Measurements from ENCODE around the gene MGARP. TPM values are rescaled to one million over a fixed set of nuclear protein-coding genes. Genes with fewer than 3 reads are reported as not detected.

MGARP gene
- polyA plus RNA-seq, 1 experiment: 57.7 TPM

GRCh38 chr4:139301113-139301820 lies 21.2 kb upstream of the MGARP start, which contains the start of gene NAA15:
NAA15 (plus strand) TSS chr4:139301505; CDS start chr4:139301778, 273 bp downstream.
- TF ChIP-seq CTCF (IDR thresholded peaks at IDR 0.05; ENCODE audit: low read depth, low read length): no peak
- ChIA-PET POLR2A (interaction anchor here (0.6 to 1.6 kb wide), 12 partner anchors 20 to 326 kb away, joined by 3 to 7 read pairs (median 4); partner anchors contain the start of genes MGARP, NOCT and RAB33B), CTCF (interaction anchor here (0.8 to 1.7 kb wide), 4 partner anchors 8 to 271 kb away, joined by 3 to 7 read pairs (median 4); no protein-coding TSS in a partner anchor)
- peak within 1 kb of the TSS; percentile 93 for H3K4me3 ChIP-seq (ENCODE audit: low read depth, low read length)
- peak within 1 kb of the TSS; percentile 88 for H3K27ac ChIP-seq (ENCODE audit: low read depth, low read length)
- no peaks in the 10 kb centered on the region for H3K27me3 ChIP-seq (ENCODE audit: control insufficient read depth, insufficient read depth, low read length)
- peaks cover 9% of the 10 kb centered on the region for H3K9me3 ChIP-seq (ENCODE audit: control insufficient read depth, insufficient read depth, low read length)
- DNase-seq (ENCODE audit: low read depth, low spot score): peak; percentile 92

- ChIA-PET POLR2A (interaction anchor here (0.6 to 1.6 kb wide), 11 partner anchors 19 to 286 kb away, joined by 3 to 7 read pairs (median 5); partner anchors contain the start of genes MGARP, NOCT and RAB33B), CTCF (interaction anchor here (0.9 to 1.7 kb wide), 5 partner anchors 9 to 270 kb away, joined by 3 to 8 read pairs (median 4); no protein-coding TSS in a partner anchor)
- Histone ChIP-seq H3K9me3 (ENCODE audit: control insufficient read depth, insufficient read depth, low read length) (peaks cover 9% of the 10 kb centered on the region), H3K27ac (ENCODE audit: low read depth, low read length) (peak overlapping the region; percentile 85), H3K4me3 (ENCODE audit: low read depth, low read length) (peak overlapping the region; percentile 93), H3K27me3 (ENCODE audit: control insufficient read depth, insufficient read depth, low read length) (no peaks in the 10 kb centered on the region)
- no peak for DNase-seq (ENCODE audit: low read depth, low spot score)
- TF ChIP-seq CTCF (IDR thresholded peaks at IDR 0.05; ENCODE audit: low read depth, low read length): no peak
Measured at GRCh38 chr4:139300431-139301112, 20.5 kb upstream of the MGARP start.

GRCh38 chr4:139299536-139299935 lies 19.5 kb upstream of the MGARP start:
- CTCF ChIA-PET: interaction anchor here (1.0 to 1.7 kb wide), 3 partner anchors 71 to 269 kb away, joined by 4 to 8 read pairs (median 7); no protein-coding TSS in a partner anchor
- Histone ChIP-seq H3K4me3 (ENCODE audit: low read depth, low read length) (peak overlapping the region; percentile 2), H3K27ac (ENCODE audit: low read depth, low read length) (no peak overlapping the region), H3K27me3 (ENCODE audit: control insufficient read depth, insufficient read depth, low read length) (no peaks in the 10 kb centered on the region), H3K9me3 (ENCODE audit: control insufficient read depth, insufficient read depth, low read length) (peaks cover 6% of the 10 kb centered on the region; the same call in 1 of the 2 replicates)
- no peak for TF ChIP-seq CTCF (IDR thresholded peaks at IDR 0.05; ENCODE audit: low read depth, low read length)
- DNase-seq (ENCODE audit: low read depth, low spot score): no peak
- POLR2A ChIA-PET: interaction anchor here (0.6 kb wide), 1 partner anchor 89 kb away, joined by 3 read pairs; no protein-coding TSS in a partner anchor

GRCh38 chr4:139297001-139297410 lies 17.0 kb upstream of the MGARP start:
- H3K4me3 ChIP-seq (ENCODE audit: low read depth, low read length): no peak overlapping the region
- no peak overlapping the region for H3K27ac ChIP-seq (ENCODE audit: low read depth, low read length)
- H3K9me3 ChIP-seq (ENCODE audit: control insufficient read depth, insufficient read depth, low read length): peaks cover 5% of the 10 kb centered on the region; the same call in 1 of the 2 replicates
- DNase-seq (ENCODE audit: low read depth, low spot score): no peak
- ChIA-PET POLR2A (no interaction called here), CTCF (interaction anchor here (0.5 to 3.3 kb wide), 18 partner anchors 8 to 267 kb away, joined by 3 to 59 read pairs (median 10); no protein-coding TSS in a partner anchor)
- TF ChIP-seq CTCF (IDR thresholded peaks at IDR 0.05; ENCODE audit: low read depth, low read length): no peak
- H3K27me3 ChIP-seq (ENCODE audit: control insufficient read depth, insufficient read depth, low read length): no peaks in the 10 kb centered on the region
